T-helper 1 cell (primary cell): ENCODE results near the gene NTRK2.
A peak's percentile ranks its signal among the peaks of the same experiment; 100 is the strongest.

ENCODE experiments used
- DNase-seq, 5 donors: peaks; one replicate each; pipeline ENCODE4 v3.0.0-alpha.2; 2012 to 2020
- total RNA-seq, 4 donors: gene quantifications; one replicate each; lab custom pipeline; 2026; lab: John Stamatoyannopoulos, UW

Gene NTRK2
- total RNA-seq: 0 to 0.80 (median 0.12) reads per million in 4 donors

GRCh38 chr9:84669288-84670137, at the start of gene NTRK2:
Gene NTRK2 (plus strand): TSS chr9:84669729. CDS start chr9:84670749, 1,020 bp downstream.
- peak in 1 of 5 donors; percentile 15 for DNase-seq

- no peak for DNase-seq
Observed at GRCh38 chr9:84620338-84620737, 49.2 kb upstream of the NTRK2 start.

- no peak for DNase-seq
Observed at GRCh38 chr9:84621811-84622210, 47.7 kb upstream of the NTRK2 start.

GRCh38 chr9:84622981-84623380, 46.5 kb upstream of the NTRK2 start:
- no peak for DNase-seq

- DNase-seq: no peak
Observed at GRCh38 chr9:84636436-84636835, 33.1 kb upstream of the NTRK2 start.

- no peak for DNase-seq
Observed at GRCh38 chr9:84642553-84643141, 26.9 kb upstream of the NTRK2 start.

- no peak for DNase-seq
Observed at GRCh38 chr9:84647699-84648098, 21.8 kb upstream of the NTRK2 start.

- DNase-seq: no peak
Observed at GRCh38 chr9:84652496-84653120, 16.9 kb upstream of the NTRK2 start.

GRCh38 chr9:84655447-84655846, 14.1 kb upstream of the NTRK2 start:
- DNase-seq: no peak

GRCh38 chr9:84659313-84659712, 10.2 kb upstream of the NTRK2 start:
- DNase-seq: no peak

GRCh38 chr9:84659773-84660172, 9.8 kb upstream of the NTRK2 start:
- no peak for DNase-seq

GRCh38 chr9:84667571-84668195, 1.8 kb upstream of the NTRK2 start:
- no peak for DNase-seq

GRCh38 chr9:84668196-84669012, 1.1 kb upstream of the NTRK2 start:
- DNase-seq: peak in 1 of 5 donors; percentile 58

GRCh38 chr9:84669013-84669287, 579 bp upstream of the NTRK2 start:
- DNase-seq: no peak

- no peak for DNase-seq
Observed at GRCh38 chr9:84670138-84671041, 861 bp downstream of the NTRK2 start.

- no peak for DNase-seq
Observed at GRCh38 chr9:84671586-84672521, 2.3 kb downstream of the NTRK2 start.

- DNase-seq: no peak
Observed at GRCh38 chr9:84673806-84674205, 4.3 kb downstream of the NTRK2 start.

GRCh38 chr9:84677080-84677479, 7.6 kb downstream of the NTRK2 start:
- DNase-seq: no peak

GRCh38 chr9:84679571-84679970, 10.0 kb downstream of the NTRK2 start:
- no peak for DNase-seq
